Measurements from ENCODE around the gene MRC1.

GRCh38 chr10:17910125-17910789 lies 101.1 kb downstream of the MRC1 start:
- no peak for TF ChIP-seq YY1 (IDR thresholded peaks at IDR 0.05; ENCODE audit: extremely low read depth, insufficient replicate concordance, low read depth, low read length)
- peak; percentile 53 to 77 (median 59); a peak in 5 of 6 replicates for TF ChIP-seq CTCF (IDR thresholded peaks at IDR 0.05 in 2 of 3, conservative IDR thresholded peaks at IDR 0.05 in 1 of 3; ENCODE audit: borderline replicate concordance in 1 of 3, insufficient read depth in 1 of 3, low read depth in 2 of 3, low read length in 2 of 3)
- no peak for TF ChIP-seq SRF (IDR thresholded peaks at IDR 0.05; ENCODE audit: low read depth)
- TF ChIP-seq POLR2A (IDR thresholded peaks at IDR 0.05; ENCODE audit: borderline replicate concordance, extremely low read depth, insufficient read depth, insufficient read length): no peak

Data from HCT116 (cell line).